NCI-H510A treated with DMSO at 0.1 percent for 48 hours (cell line): ENCODE results near the gene DGCR2.

Experiments
- DNase-seq: peaks from one replicate; lab custom pipeline; 2025; lab: John Stamatoyannopoulos, UW

DGCR2 gene

GRCh38 chr22:19127329-19128008 is 5.3 kb upstream of the DGCR2 start:
- DNase-seq: no peak

DNA sequence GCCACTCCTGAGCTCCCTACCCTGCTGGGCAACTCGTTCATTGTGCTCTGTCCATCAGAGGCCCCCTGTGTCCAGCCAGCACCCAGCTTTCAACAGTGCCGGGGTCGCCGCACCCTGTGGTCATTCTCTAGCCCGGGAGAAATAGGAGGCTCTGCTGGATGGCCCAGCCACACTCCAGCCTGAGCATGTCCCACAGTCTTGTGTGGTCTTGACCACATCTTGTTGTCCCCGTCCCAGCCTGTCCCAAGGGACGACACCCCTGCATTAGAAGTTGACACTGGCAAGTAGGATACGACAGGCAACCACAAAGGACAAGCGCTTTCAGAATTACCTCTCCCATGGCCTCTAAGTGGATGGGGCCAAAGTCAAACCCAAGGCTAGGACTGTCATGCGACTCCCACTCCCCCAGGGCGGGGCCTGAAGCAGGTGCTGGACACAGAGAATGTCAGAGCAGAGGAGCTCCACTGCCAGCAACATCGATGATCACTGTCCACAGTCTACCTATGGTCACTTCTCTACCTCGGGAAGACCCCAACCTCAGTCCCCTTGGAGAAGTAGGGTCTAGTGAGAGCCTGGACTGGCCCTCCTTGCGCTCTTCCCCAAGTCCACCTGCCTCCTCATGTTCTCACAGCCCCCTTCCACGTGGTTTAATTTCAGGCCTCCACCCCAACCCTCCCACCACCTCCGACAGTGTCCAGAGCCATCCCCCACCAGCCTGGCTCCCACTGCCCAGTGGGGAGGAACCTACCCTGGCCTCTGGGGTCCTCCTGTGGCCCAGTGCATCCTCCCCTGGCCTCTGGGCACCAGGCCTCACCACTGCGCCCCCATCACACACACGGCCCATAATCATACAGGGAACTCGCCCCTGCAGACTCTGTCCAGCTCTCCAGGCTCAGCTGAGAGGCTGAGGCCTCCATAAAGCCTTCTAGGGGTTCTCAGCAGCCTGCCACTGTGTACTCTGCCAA is 4.4 kb upstream of the DGCR2 start:
- no peak for DNase-seq

DNA sequence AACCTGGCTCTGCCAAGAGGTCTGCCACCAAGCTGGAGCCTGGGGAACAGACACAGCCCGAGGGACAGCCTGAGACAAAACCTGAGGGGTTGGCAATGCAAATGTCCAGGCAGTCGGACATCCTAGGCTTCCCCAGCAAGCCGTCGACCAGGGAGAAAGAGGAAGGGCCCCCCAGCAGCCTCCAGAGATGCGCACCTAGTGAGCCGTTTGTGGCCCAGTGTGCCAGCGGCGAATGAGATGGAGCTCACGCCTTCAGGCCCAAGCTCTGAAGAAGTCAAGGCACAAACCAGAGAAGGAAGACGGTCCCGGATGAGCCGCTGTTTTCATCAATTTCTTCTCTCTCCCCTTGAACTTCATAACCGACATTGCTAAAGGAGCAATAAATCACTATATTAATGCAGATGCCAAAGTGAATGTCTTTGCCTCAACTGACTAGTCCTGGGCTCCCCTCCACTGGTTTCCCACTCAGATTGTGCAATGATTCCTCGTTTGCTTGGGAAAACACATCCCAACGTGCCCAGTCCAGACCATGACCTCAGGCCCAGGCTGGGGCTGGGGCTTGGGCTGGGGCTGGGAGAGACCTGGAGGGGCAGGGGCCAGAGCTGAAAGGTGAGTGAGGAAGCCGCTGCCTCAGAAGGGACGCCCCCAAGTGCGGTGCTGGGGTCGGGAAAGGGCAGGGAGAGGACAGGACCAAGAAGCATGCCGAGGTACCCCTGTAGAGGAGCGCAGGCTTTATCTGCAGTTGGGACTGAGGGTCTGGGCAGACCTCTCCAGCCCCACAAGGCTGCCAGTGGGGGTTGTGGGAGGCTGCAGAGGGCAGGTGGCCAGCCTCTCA is 3.5 kb upstream of the DGCR2 start:
- no peak for DNase-seq

DNA sequence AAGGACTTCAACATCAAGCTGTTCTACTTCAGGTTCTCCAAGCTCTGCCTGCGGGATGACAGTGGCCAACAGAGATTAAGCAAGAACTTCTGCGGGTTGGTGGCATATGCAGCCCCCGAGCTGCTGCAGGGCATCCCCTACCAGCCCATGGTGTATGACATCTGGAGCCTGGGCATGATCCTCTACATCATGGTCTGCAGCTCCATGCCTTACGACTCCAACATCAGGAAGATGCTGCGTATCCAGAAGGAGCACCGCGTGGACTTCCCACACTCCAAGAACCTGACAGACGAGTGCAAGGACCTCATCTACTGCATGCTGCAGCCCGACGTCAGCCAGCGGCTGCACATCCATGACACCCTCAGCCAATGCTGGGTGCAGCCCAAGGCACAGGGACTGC is 2.8 kb upstream of the DGCR2 start:
- no peak for DNase-seq

DNA sequence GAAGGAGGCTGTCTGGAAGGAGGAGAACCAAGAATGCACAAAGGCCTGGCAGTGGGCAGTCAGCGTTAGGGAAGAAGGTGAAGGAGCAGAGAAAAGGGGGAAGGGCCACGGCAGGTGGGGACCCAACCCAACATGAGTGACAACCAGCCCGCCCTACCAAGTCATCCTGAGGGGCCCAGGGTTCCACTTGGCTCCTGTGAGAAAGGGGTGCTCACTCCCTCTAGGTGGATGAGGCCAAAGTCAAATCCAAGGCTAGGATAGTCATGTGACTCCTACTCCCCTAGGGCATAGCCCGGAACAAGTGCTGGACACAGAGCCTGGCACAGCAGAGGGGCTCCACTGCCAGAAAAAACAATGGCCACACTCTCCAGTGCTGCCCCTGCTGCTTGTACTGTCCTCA is 2.2 kb upstream of the DGCR2 start:
- no peak for DNase-seq

DNA sequence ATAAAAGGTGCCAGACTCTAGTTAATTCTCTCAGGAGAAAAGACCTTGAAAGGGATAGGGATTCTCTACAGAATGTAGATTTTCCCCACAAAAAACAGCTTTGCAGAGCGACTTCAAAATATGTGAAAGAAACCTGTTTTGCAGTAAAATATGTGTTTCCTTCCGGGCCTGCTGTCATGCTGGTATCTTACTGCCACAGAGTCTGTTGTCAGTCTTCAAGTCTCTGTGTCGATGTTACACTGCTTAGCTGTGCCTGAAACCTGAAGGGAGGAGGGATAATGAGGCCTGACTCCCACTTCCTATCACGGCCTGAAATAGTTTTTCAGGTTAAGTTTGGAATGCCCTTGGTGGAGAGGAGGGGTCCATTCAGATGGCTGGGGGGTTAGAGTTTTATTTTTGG is 1.7 kb upstream of the DGCR2 start:
- no peak for DNase-seq

GRCh38 chr22:19122752-19123492 is 710 bp upstream of the DGCR2 start:
- DNase-seq: peak; percentile 27

DNA sequence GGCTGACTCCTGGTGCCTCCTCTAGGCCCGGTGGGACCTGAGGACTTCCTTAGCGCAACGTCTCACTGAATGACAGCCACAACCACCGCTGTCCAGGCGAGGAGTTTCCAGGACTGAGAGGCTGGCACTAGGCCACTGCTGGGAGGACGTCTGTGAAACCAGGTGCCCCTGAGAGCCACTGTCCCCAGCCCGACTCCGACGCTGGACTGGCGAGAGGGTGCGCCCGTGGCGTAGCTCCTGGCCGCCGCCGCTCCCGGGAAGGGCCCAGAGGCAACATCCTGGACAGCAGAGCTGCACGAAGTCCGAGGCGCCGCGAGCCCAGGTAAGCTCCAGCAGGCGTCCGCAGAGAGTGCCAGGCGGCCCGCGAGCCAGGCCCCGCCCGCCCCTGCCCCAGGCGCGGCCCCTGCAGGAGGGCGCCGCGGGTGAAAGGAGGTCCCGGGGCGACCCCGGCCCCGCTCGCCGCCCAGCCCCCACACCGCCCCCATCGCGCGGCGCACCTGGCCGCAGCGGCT is 525 bp downstream of the DGCR2 start:
- no peak for DNase-seq

- no peak for DNase-seq
Observed at GRCh38 chr22:19120829-19121630, 1.2 kb downstream of the DGCR2 start.

DNA sequence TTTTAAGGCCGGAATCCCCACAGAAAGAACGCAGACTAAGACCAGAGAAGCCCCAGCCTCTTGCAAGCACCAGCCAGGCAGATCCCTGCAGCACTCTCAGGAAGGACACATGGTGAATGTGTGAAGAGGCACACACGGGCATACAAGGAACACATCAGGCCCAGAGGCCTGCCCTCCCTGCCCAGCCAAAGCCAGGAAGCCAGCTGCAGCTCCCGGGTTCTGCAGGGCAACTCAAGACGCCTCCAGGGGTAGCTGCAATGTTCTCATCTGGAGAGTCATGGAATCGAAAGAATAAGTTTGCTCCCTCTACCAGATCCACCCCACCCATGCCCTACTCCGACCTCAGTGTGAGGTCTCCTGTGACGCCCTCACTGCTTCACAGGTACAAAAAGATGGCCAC is 2.3 kb downstream of the DGCR2 start:
- no peak for DNase-seq

- DNase-seq: no peak
Observed at GRCh38 chr22:19118329-19118880, 3.8 kb downstream of the DGCR2 start.

GRCh38 chr22:19117111-19117512 is 5.1 kb downstream of the DGCR2 start:
- no peak for DNase-seq

- no peak for DNase-seq
Observed at GRCh38 chr22:19115628-19116027, 6.6 kb downstream of the DGCR2 start.

- no peak for DNase-seq
Observed at GRCh38 chr22:19114984-19115552, 7.1 kb downstream of the DGCR2 start.

- no peak for DNase-seq
Observed at GRCh38 chr22:19113429-19113828, 8.8 kb downstream of the DGCR2 start.

GRCh38 chr22:19111584-19111983 is 10.6 kb downstream of the DGCR2 start:
- DNase-seq: no peak

DNA sequence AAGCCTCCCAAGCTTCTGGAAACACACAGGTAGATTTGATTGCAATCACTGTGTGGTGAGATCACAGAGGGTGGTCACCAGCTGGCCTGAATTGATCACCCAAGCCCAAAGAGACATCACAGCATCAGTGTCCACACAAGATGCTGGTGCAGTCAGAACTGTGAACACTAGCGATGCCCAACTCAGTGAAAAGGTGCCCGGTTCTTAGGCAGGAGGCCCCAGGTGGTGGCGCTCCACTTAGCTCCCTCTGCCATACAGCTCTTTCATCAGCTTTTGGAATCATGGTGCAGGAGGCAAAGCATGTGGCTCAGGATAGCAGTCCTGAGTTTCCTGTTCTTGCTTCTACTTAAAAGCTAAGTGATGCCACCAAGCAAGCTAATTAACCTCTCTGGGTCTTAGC is 11.1 kb downstream of the DGCR2 start:
- DNase-seq: no peak

- DNase-seq: no peak
Observed at GRCh38 chr22:19110646-19111045, 11.6 kb downstream of the DGCR2 start.

- DNase-seq: no peak
Observed at GRCh38 chr22:19110064-19110458, 12.2 kb downstream of the DGCR2 start.
